H1 (cell line): Measurements from ENCODE around the gene TXNRD3. TPM values are rescaled to one million over a fixed set of nuclear protein-coding genes. Genes with fewer than 3 reads are reported as not detected.

Experiments used
- polyA plus RNA-seq, 7 experiments: library from polyadenylated mRNA; depleted of rRNA in 3 of 7; stranded (reverse) in 5 of 7; unstranded in 2 of 7; fragments of >200 nt in 5 of 7; fragments of 200-250 nt in 2 of 7; gene quantifications; 1 replicate in 5 of 7; 2 replicates in 1 of 7; 4 replicates in 1 of 7; pipeline versions ENCODE4 v1.2.1 to v1.2.3, GENCODE V29; 2011 to 2013; ENCODE audit warnings: missing spikeins in 2 of 7, mixed read lengths in 2 of 7
- small RNA-seq: library from polyadenylated mRNA; stranded (forward); fragments of <200 nt; extraction: miRNeasy Mini kit (QIAGEN cat#:217004); gene quantifications from one replicate; pipeline ENCODE3, GENCODE V24; 2013; ENCODE audit not compliant: insufficient read depth
- total RNA-seq: library from RNA; stranded (reverse); fragmentation: NEBNext Ultra II Directional; extraction: Animal tissue kit (Norgen Biotek cat#: 25700); gene quantifications from 2 replicates; pipeline ENCODE4 v1.2.1, GENCODE V29; 2021

Gene TXNRD3
- total and polyA plus RNA-seq, 2 of the 8 experiments (the other 6 are each of a cell fraction or from before 2014, with no cell fraction given), result 3.4 to 4.3 TPM

Small RNA genes lying within 50 kb of the gene (small RNA-seq; reads per million reads assigned to genes)
- gene RNA5SP138, result not detected

Other genes starting within 250 kb of the TXNRD3 start
- gene ZXDC, start 179.2 kb downstream of the TXNRD3 start, total RNA-seq, result 23.0 and 24.3 TPM in 2 replicates
- gene ZXDC, start 179.2 kb downstream of the TXNRD3 start, polyA plus RNA-seq (2011; rRNA removed), result 12.7 and 19.1 TPM in 2 replicates
- gene UROC1, start 137.4 kb downstream of the TXNRD3 start, total RNA-seq, result not detected in 2 replicates
- gene UROC1, start 137.4 kb downstream of the TXNRD3 start, polyA plus RNA-seq (2011; rRNA removed), result 0.03 and 0.09 TPM in 2 replicates
- 5.4 and 5.9 TPM in 2 replicates for gene CHST13, start 131.0 kb downstream of the TXNRD3 start, total RNA-seq
- gene CHST13, start 131.0 kb downstream of the TXNRD3 start, polyA plus RNA-seq (2011; rRNA removed), result 11.7 and 15.6 TPM in 2 replicates
- gene C3orf22, start 96.2 kb downstream of the TXNRD3 start, total RNA-seq, result not detected in 2 replicates
- not detected in 2 replicates for gene C3orf22, start 96.2 kb downstream of the TXNRD3 start, polyA plus RNA-seq (2011; rRNA removed)
- 36.3 and 37.6 TPM in 2 replicates for gene CHCHD6, start 49.1 kb upstream of the TXNRD3 start, total RNA-seq
- gene CHCHD6, start 49.1 kb upstream of the TXNRD3 start, polyA plus RNA-seq (2011; rRNA removed), result 32.4 and 39.4 TPM in 2 replicates